ENCODE results near the gene PLAU. TPM values are rescaled to one million over a fixed set of nuclear protein-coding genes. Genes with fewer than 3 reads are reported as not detected.

Gene PLAU
- total RNA-seq, 1 donor from 2014 or later, result 0.38 TPM

- H3K4me3 Mint-ChIP-seq (ENCODE audit: low read depth), result no peak overlapping the region
- no peak for DNase-seq (ENCODE audit: low spot score, unreplicated experiment)
- peaks cover 14% of the 10 kb centered on the region for H3K4me1 Mint-ChIP-seq (ENCODE audit: low read depth)
- no peak for TF ChIP-seq CTCF (IDR thresholded peaks at IDR 0.05; ENCODE audit: unreplicated experiment)
- H3K27me3 Mint-ChIP-seq, result peaks cover 24% of the 10 kb centered on the region
- no peaks in the 10 kb centered on the region for H3K9me3 Mint-ChIP-seq (ENCODE audit: low read depth)
- no peaks in the 10 kb centered on the region for H3K36me3 Mint-ChIP-seq (ENCODE audit: insufficient read depth)
- H3K27ac Mint-ChIP-seq, result no peak overlapping the region
Measured at GRCh38 chr10:73934074-73934473, 23.1 kb downstream of the PLAU start.

DNA sequence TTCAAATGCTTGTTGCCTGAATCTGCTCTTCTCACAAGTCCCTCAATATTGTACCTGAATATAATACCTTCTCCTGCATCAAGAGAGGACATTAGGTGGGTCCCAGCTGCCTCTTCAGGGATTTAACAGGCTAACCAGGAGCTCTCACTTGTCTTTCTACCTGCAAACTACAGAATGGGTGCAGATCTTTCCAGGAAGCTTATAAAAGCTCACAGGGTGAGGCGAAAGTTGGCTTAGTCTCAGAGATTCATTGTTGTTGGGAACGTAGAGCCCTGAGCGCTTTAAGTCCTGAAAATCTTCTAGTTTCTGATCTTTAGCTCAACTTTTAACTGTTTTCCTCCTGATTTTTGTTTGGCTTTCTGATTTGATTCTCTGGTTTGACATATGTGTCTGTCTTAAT lies 25.0 kb downstream of the PLAU start:
- no peaks in the 10 kb centered on the region for H3K9me3 Mint-ChIP-seq (ENCODE audit: low read depth)
- no peak for TF ChIP-seq CTCF (IDR thresholded peaks at IDR 0.05; ENCODE audit: unreplicated experiment)
- peaks cover 28% of the 10 kb centered on the region for H3K27me3 Mint-ChIP-seq
- no peak overlapping the region for H3K4me3 Mint-ChIP-seq (ENCODE audit: low read depth)
- H3K27ac Mint-ChIP-seq, result no peak overlapping the region
- no peaks in the 10 kb centered on the region for H3K36me3 Mint-ChIP-seq (ENCODE audit: insufficient read depth)
- H3K4me1 Mint-ChIP-seq (ENCODE audit: low read depth), result peaks cover 9% of the 10 kb centered on the region
- DNase-seq (ENCODE audit: low spot score, unreplicated experiment), result no peak

DNA sequence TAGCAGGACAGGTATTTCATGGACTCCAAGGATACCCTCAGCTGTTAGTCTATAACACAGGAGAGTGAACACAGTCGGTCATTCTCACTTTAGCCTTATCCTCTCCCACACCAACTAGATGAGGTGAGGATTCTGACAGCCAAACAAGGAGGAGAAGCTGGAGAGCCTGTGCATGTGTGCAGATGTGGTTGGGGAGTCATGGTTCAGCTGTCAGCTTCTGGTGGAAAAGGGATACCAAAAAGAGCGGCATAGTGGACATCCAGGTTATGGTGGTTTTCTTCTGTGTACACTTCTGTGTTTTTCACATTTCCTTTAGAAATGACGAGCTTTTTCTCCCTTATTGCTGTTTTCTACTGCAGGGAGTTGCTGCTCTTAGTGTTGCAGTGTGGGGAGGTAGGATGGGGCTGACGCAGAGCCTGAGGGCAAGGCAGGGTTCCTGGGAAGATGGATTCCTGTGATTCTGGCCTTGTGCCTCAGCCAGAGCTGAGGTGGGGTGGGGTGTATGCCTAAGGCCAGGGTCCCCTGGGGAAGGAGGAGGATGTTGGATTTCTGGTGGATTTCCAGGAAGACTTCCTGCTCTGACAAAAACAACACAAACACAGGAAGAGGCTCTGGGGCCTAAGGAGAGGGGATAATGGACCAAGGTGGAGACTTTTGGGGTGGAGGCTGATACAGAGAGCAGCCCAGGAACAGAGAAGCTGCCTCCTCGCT lies 26.6 kb downstream of the PLAU start:
- H3K4me3 Mint-ChIP-seq (ENCODE audit: low read depth), result no peak overlapping the region
- TF ChIP-seq CTCF (IDR thresholded peaks at IDR 0.05; ENCODE audit: unreplicated experiment), result no peak
- no peaks in the 10 kb centered on the region for H3K9me3 Mint-ChIP-seq (ENCODE audit: low read depth)
- no peak overlapping the region for H3K27ac Mint-ChIP-seq
- peaks cover 32% of the 10 kb centered on the region for H3K27me3 Mint-ChIP-seq
- H3K4me1 Mint-ChIP-seq (ENCODE audit: low read depth), result peaks cover 10% of the 10 kb centered on the region
- H3K36me3 Mint-ChIP-seq (ENCODE audit: insufficient read depth), result no peaks in the 10 kb centered on the region
- no peak for DNase-seq (ENCODE audit: low spot score, unreplicated experiment)

GRCh38 chr10:73940634-73941221 lies 29.8 kb downstream of the PLAU start:
- peak; percentile 91 for TF ChIP-seq CTCF (IDR thresholded peaks at IDR 0.05; ENCODE audit: unreplicated experiment)
- H3K4me1 Mint-ChIP-seq (ENCODE audit: low read depth), result peaks cover 3% of the 10 kb centered on the region
- peak; percentile 70 for DNase-seq (ENCODE audit: low spot score, unreplicated experiment)
- no peaks in the 10 kb centered on the region for H3K36me3 Mint-ChIP-seq (ENCODE audit: insufficient read depth)
- no peak overlapping the region for H3K4me3 Mint-ChIP-seq (ENCODE audit: low read depth)
- peaks cover 3% of the 10 kb centered on the region for H3K9me3 Mint-ChIP-seq (ENCODE audit: low read depth)
- peak overlapping the region; percentile 64 for H3K27ac Mint-ChIP-seq
- H3K27me3 Mint-ChIP-seq, result peaks cover 20% of the 10 kb centered on the region

GRCh38 chr10:73941300-73941699 lies 30.4 kb downstream of the PLAU start:
- Mint-ChIP-seq H3K4me1 (ENCODE audit: low read depth) (peaks cover 3% of the 10 kb centered on the region), H3K36me3 (ENCODE audit: insufficient read depth) (no peaks in the 10 kb centered on the region), H3K27ac (no peak overlapping the region), H3K27me3 (peaks cover 14% of the 10 kb centered on the region), H3K4me3 (ENCODE audit: low read depth) (no peak overlapping the region), H3K9me3 (ENCODE audit: low read depth) (peaks cover 3% of the 10 kb centered on the region)
- no peak for DNase-seq (ENCODE audit: low spot score, unreplicated experiment)
- no peak for TF ChIP-seq CTCF (IDR thresholded peaks at IDR 0.05; ENCODE audit: unreplicated experiment)
